Renal cortex interstitium (tissue), 11 donors: ENCODE data around the gene STX1B. TPM values are rescaled to one million over a fixed set of nuclear protein-coding genes. Genes with fewer than 3 reads are reported as not detected.

Experiments
- DNase-seq, 11 donors: peaks; one replicate each; pipeline ENCODE4 v3.0.0-alpha.2; 2013; ENCODE audit warnings: low read depth in 9 of 11, low spot score in 4 of 11; ENCODE audit errors: extremely low read depth in 1 of 11
- polyA plus RNA-seq, 3 donors: library from polyadenylated mRNA; unstranded; fragments of 120-200 nt; gene quantifications; one replicate each; pipeline ENCODE4 v1.2.1, GENCODE V29; 2013; ENCODE audit not compliant: insufficient read length in 3 of 3

The STX1B gene
- polyA plus RNA-seq, 3 donors, result 1.2 to 2.7 (median 1.6) TPM

GRCh38 chr16:30984669-30985400, 25.6 kb downstream of the STX1B start, which contains the start of gene HSD3B7:
HSD3B7 (plus strand) TSS chr16:30985207; CDS start chr16:30985659, 452 bp downstream.
- peak; percentile 36 to 71 (median 59) for DNase-seq

DNA sequence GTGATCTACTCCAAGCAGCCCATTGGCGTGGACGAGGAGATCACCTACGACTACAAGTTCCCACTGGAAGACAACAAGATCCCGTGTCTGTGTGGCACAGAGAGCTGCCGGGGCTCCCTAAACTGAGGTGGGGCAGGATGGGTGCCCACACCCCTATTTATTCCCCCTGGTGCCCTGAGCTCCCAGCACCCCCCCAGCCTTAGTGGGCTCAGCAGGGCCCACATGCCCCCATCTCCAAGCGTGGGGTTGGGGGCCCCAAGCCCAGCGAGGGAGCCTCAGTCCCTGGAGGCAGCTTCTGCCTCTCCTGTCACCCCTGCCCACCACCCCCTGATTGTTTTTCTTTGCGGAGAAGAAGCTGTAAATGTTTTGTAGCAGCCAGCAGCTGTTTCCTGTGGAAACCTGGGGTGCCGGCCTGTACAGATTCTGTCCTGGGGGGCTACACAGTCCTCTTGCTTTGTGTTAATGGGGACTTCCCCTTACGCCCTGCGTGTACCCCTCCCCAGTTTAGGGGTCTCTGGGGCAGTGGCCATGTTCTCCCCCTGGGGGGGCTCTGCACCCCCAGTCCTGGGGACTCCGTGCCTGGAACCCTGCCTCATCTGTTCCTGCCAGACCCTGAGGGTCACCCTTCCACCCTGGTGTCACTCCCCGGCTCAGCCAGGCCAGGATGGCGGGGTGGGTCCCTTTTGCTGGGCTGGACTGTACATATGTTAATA, 26.4 kb downstream of the STX1B start:
- DNase-seq, result no peak

GRCh38 chr16:30983289-30983889, 27.0 kb downstream of the STX1B start:
- DNase-seq, result no peak

DNA sequence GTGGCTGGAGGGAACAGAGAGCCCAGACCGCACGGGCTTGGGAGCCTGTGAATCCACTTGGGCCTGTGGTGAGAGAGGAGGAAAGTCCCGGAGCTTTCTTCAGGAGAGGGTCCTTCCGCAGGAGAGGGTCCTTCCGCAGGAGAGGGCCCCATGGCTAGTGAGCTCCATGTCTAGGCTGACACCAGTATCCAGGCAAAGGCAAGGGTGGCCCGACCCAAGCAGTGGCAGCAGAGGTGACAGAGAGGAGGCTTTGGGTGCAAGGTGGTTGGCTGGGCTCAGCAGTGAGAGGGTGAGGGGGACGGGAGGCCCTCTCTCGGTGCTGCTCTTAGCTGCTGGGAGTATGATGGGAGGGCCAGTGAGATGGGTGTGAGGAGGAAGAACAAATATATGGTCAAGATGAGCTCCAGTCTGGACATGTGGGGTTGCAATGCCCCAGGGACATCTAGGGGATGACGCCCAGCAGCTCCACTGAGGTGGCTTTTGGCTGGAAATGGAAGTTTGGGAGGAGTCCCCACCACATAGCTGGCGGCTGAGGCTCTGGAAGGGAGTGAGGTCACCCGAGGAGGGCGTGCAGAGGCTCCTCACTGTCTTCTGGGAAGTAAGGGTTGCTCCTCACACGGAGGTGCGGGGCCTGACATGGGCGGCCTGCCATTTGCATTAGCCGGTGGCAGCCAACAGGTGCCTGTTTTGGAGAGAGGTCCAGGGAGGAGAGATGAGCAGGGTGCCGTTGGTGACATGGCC, 27.7 kb downstream of the STX1B start:
- no peak for DNase-seq

DNA sequence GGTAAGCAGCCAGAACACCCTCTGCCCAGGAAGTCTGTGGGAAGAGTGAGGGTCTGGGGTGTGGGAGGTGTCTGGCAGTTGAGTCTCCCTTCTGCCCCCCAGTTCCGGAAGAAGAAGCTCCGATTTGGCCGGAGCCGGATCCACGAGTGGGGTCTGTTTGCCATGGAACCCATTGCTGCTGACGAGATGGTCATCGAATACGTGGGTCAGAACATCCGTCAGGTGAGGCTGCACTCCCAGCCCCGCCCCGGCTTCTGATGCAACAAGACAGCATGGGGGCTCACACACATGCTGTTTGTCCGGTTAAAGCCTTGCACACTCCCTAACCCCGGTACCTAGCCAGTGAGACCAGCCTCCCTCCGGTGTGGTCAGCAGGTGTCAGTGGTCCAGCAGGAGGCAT, 29.5 kb downstream of the STX1B start:
- no peak for DNase-seq

GRCh38 chr16:30980434-30980833, 30.0 kb downstream of the STX1B start:
- no peak for DNase-seq

- no peak for DNase-seq
Measured at GRCh38 chr16:30980023-30980371, 30.4 kb downstream of the STX1B start.

GRCh38 chr16:30979170-30980022, 31.0 kb downstream of the STX1B start:
- no peak for DNase-seq

GRCh38 chr16:30977502-30977901, 32.9 kb downstream of the STX1B start:
- DNase-seq, result no peak

DNA sequence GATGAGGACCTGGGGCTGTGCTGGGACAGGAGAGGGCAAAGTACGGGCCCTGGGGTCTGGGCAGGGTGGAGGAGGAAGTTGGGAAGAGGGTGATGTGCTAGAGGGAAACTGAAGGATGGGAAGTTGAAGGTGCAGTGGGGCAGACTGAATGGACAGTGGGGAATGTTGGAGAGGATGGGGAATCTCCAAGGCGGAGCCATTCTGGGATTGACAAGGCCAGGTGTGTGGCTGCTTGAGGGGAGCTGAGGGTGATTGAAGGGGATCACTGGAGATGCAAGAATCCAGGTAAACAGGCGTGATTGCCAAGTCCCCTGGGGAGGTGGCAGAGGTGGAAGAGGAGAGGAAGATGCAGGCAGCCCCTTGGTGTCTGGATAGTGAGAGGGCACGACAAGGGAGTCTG, 34.0 kb downstream of the STX1B start:
- DNase-seq, result no peak

DNA sequence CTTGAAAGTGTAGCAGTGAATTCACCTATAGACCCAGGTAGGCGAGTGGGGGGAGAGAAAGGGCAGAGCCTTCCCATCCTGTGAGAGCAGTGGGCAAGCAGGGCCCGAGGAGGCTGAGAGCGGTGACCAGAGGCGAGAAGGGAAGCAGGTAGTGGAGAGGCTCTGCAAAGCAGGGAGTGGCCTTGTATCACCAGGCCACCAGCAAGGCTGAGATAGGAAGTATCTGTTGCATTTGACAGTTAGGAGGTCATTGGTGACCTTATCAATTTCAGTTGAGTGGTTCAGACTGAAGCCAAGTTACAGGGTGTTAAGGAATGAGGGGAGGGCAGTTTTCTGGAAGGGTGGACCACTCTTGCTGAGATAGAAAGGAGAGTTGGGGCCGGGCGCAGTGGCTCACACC, 36.1 kb downstream of the STX1B start:
- DNase-seq, result no peak

GRCh38 chr16:30972872-30973271, 37.6 kb downstream of the STX1B start:
- DNase-seq, result no peak

GRCh38 chr16:30971298-30971697, 39.1 kb downstream of the STX1B start:
- DNase-seq, result no peak

DNA sequence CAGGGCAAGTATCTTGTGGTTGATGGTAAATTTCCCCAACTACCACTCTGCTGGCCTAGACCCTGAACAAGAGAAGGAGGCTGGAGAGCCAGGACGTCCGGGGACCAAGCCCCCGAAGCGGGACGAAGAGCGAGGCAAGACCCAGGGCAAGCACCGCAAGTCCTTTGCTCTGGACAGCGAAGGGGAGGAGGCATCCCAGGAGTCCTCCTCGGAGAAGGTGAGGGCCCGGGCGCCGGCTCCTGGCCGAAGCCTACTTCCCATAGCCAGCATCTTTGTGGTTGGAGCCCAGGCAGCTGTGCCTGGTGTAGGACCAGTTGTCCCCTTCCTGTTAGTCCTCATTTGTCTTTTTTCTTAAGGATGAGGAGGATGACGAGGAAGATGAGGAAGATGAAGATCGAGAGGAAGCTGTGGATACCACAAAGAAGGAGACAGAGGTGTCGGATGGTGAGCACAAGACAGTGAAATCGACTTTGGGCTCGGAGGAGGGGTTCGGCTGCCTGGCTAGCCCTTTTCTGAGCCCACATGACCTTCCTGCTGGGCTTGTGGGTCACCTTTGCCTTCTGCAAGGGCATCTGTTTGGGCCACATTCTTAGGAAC, 41.1 kb downstream of the STX1B start:
- DNase-seq, result no peak

- DNase-seq, result no peak
Measured at GRCh38 chr16:30967795-30968194, 42.6 kb downstream of the STX1B start.

DNA sequence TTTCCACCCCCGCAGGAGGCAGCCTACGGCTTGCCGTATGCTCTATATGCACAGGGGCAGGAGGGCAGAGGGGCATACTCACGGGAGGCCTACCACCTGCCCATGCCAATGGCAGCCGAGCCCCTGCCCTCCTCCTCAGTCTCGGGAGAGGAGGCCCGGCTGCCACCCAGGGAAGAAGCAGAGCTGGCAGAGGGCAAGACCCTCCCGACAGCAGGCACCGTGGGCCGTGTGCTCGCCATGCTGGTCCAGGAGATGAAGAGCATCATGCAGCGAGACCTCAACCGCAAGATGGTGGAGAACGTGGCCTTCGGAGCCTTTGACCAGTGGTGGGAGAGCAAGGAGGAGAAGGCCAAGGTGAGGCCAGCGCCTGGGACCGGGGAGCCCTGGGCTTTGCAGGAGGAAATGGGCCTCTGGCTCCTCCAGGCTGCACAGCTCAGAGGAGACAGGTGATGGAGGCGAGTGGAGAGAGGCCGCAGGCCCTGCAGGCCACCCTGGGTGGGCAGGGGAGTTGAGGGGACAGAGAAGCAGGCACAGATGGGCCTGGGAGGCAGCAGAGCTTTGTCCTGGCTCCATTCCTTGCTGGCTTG, 44.3 kb downstream of the STX1B start:
- DNase-seq, result no peak

DNA sequence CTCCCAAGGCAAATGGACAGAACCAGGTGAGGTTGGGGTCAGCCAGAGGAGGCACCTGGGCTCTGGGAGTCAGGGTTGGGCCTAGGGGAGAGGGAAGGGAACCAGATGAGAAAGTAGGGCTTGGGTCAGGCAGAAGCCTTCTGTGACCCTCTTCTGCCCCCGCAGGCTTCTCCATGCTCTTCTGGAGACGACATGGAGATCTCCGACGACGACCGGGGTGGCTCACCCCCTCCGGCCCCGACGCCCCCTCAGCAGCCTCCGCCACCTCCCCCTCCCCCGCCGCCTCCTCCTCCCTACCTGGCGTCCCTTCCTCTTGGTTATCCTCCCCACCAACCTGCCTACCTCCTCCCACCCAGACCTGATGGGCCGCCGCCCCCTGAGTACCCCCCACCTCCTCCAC, 45.0 kb downstream of the STX1B start:
- DNase-seq, result no peak

GRCh38 chr16:30964574-30965226, 45.7 kb downstream of the STX1B start:
- no peak for DNase-seq
